HG03064 (cell line): ENCODE measurements around the gene TBC1D24.

Source experiments
- ATAC-seq: cut with Tn5 transposase; IDR thresholded peaks from one replicate; pipeline ENCODE4 v1.9.1; 2021; ENCODE audit warnings: low read depth; ENCODE audit not compliant: unreplicated experiment

TBC1D24 gene

GRCh38 chr16:2449118-2449517 lies 25.8 kb upstream of the TBC1D24 start:
- ATAC-seq: no peak

- ATAC-seq: no peak
Observed at GRCh38 chr16:2450535-2450934, 24.4 kb upstream of the TBC1D24 start.

- ATAC-seq: no peak
Observed at GRCh38 chr16:2450975-2451381, 23.9 kb upstream of the TBC1D24 start.

GRCh38 chr16:2451851-2452320 lies 23.0 kb upstream of the TBC1D24 start:
- ATAC-seq: no peak

GRCh38 chr16:2452650-2453049 lies 22.3 kb upstream of the TBC1D24 start:
- no peak for ATAC-seq

- ATAC-seq: no peak
Observed at GRCh38 chr16:2455081-2455845, 19.7 kb upstream of the TBC1D24 start.

GRCh38 chr16:2456551-2457153 lies 18.3 kb upstream of the TBC1D24 start:
- ATAC-seq: no peak

- no peak for ATAC-seq
Observed at GRCh38 chr16:2457267-2457666, 17.7 kb upstream of the TBC1D24 start.

- ATAC-seq: no peak
Observed at GRCh38 chr16:2457946-2458345, 17.0 kb upstream of the TBC1D24 start.

- no peak for ATAC-seq
Observed at GRCh38 chr16:2458887-2459646, 15.9 kb upstream of the TBC1D24 start.

- ATAC-seq: peak; percentile 72
Observed at GRCh38 chr16:2459647-2460390, 15.1 kb upstream of the TBC1D24 start, which contains the start of gene TEDC2. Gene TEDC2 (plus strand): TSS chr16:2460109. CDS start chr16:2460145, 36 bp downstream.

- ATAC-seq: peak; percentile 13
Observed at GRCh38 chr16:2460391-2460713, 14.6 kb upstream of the TBC1D24 start.

GRCh38 chr16:2460916-2461315 lies 14.0 kb upstream of the TBC1D24 start:
- no peak for ATAC-seq

- no peak for ATAC-seq
Observed at GRCh38 chr16:2462031-2462866, 12.7 kb upstream of the TBC1D24 start.

- no peak for ATAC-seq
Observed at GRCh38 chr16:2464333-2464732, 10.6 kb upstream of the TBC1D24 start.

- no peak for ATAC-seq
Observed at GRCh38 chr16:2465653-2466415, 9.1 kb upstream of the TBC1D24 start.

- no peak for ATAC-seq
Observed at GRCh38 chr16:2466667-2467527, 8.0 kb upstream of the TBC1D24 start.

- no peak for ATAC-seq
Observed at GRCh38 chr16:2467528-2468232, 7.2 kb upstream of the TBC1D24 start.
